Fibroblast of peridontal ligament (primary cell): ENCODE measurements around the gene NHLH1.
A peak's percentile ranks its signal among the peaks of the same experiment; 100 is the strongest.
"Not testable (repeated sequence)": the region's sequence is repeated elsewhere in the genome, so short reads cannot be mapped to it uniquely, and the experiment has no call there.

Experiments
- DNase-seq: peaks from one replicate; pipeline ENCODE4 v3.0.0-alpha.2; 2010; ENCODE audit errors: extremely low read depth

The NHLH1 gene

GRCh38 chr1:160377585-160378206 is 10.8 kb downstream of the NHLH1 start:
- peak; percentile 39 for DNase-seq

GRCh38 chr1:160384812-160385211 is 17.9 kb downstream of the NHLH1 start:
- DNase-seq, result not testable (repeated sequence)

GRCh38 chr1:160388406-160388805 is 21.5 kb downstream of the NHLH1 start:
- DNase-seq, result not testable (repeated sequence)

GRCh38 chr1:160394673-160395072 is 27.8 kb downstream of the NHLH1 start:
- no peak for DNase-seq

- DNase-seq, result no peak
Observed at GRCh38 chr1:160397651-160398050, 30.8 kb downstream of the NHLH1 start.

GRCh38 chr1:160398823-160399222 is 32.0 kb downstream of the NHLH1 start:
- no peak for DNase-seq

- DNase-seq, result no peak
Observed at GRCh38 chr1:160399544-160400222, 32.8 kb downstream of the NHLH1 start.

- DNase-seq, result no peak
Observed at GRCh38 chr1:160400223-160400645, 33.4 kb downstream of the NHLH1 start, which contains the start of gene VANGL2. TSS of gene VANGL2 (plus strand) at chr1:160400564. CDS start at chr1:160415838, 15,274 bp downstream.

GRCh38 chr1:160400646-160401486 is 34.0 kb downstream of the NHLH1 start:
- DNase-seq, result no peak

GRCh38 chr1:160401487-160401805 is 34.6 kb downstream of the NHLH1 start:
- no peak for DNase-seq

- DNase-seq, result no peak
Observed at GRCh38 chr1:160402001-160402795, 35.3 kb downstream of the NHLH1 start.

GRCh38 chr1:160403244-160403643 is 36.4 kb downstream of the NHLH1 start:
- no peak for DNase-seq

GRCh38 chr1:160404094-160404493 is 37.2 kb downstream of the NHLH1 start:
- DNase-seq, result no peak

GRCh38 chr1:160405331-160405877 is 38.5 kb downstream of the NHLH1 start:
- DNase-seq, result no peak

GRCh38 chr1:160406131-160406968 is 39.5 kb downstream of the NHLH1 start:
- DNase-seq, result no peak

GRCh38 chr1:160407839-160408801 is 41.2 kb downstream of the NHLH1 start:
- no peak for DNase-seq

GRCh38 chr1:160408864-160409263 is 42.0 kb downstream of the NHLH1 start:
- DNase-seq, result no peak

GRCh38 chr1:160409486-160409885 is 42.6 kb downstream of the NHLH1 start:
- DNase-seq, result no peak

GRCh38 chr1:160410406-160411005 is 43.6 kb downstream of the NHLH1 start:
- no peak for DNase-seq
